HG03064 (cell line): ENCODE results near the gene MON1A.

Experiments used
- ATAC-seq: cut with Tn5 transposase; IDR thresholded peaks from one replicate; pipeline ENCODE4 v1.9.1; 2021; ENCODE audit warnings: low read depth; ENCODE audit not compliant: unreplicated experiment

MON1A gene

DNA sequence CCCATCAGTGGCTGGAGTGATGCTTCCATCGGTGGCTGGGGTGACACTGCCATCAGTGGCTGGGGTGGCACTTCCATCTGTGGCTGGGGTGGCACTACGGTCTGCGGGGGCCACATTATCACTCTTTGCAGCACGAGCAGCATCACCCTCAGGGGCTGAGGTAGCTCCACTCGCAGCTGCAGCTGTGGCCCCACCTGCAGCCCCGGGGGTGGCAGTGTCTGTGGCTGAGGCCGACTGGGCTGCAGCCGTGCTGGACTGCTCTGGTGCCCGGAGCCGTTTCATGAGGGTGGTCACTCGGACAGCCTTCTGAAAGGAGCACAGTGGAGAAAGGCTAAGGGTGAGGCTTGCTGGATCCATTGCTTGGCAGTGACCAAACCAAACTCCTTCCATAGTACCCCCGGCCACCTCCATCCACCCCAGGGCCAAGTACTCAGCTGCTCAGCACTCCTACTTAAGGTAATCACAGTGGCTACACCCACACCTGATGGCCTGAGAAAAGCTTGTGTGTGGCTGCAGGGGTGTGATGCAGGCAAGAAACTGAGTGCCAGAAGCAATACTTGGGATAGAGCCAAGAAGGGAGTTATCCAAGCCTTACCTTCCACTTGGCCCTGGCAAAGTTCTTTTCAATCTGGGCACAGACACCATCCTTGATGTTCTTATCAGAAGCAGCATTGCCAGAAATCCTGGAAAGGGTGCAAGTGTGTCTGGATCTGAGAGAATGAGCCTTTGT lies 69.9 kb downstream of the MON1A start:
- ATAC-seq: no peak
